CD4-positive, alpha-beta memory T cell (primary cell): ENCODE data around the gene SLC5A10. TPM values are rescaled to one million over a fixed set of nuclear protein-coding genes. Genes with fewer than 3 reads are reported as not detected.

Source experiments
- polyA plus RNA-seq, 2 donors: library from polyadenylated mRNA; unstranded; fragments of 300-500 nt; fragmentation: Illumina TruSeq; gene quantifications; one replicate each; pipeline ENCODE4 v1.2.3, GENCODE V29; 2021
- total RNA-seq, 2 experiments: library from RNA; stranded (reverse); gene quantifications; one replicate each; pipeline ENCODE4 v1.2.3, GENCODE V29; 2021

SLC5A10 gene
- total and polyA plus RNA-seq, 4 experiments from 2014 or later, result 0.10 to 0.11 TPM; not detected in 2

Other genes with a start within 250 kb of the SLC5A10 start
- not detected for gene FBXW10, start 208.1 kb upstream of the SLC5A10 start, total RNA-seq
- not detected for gene FBXW10, start 208.1 kb upstream of the SLC5A10 start, polyA plus RNA-seq
- gene TVP23B, start 171.0 kb upstream of the SLC5A10 start, total RNA-seq, result 10 to 100 TPM; 37.3 to 38.6 TPM
- gene TVP23B, start 171.0 kb upstream of the SLC5A10 start, polyA plus RNA-seq, result 10 to 100 TPM; 53.0 to 69.0 TPM
- gene PRPSAP2, start 94.0 kb upstream of the SLC5A10 start, total RNA-seq, result 10 to 100 TPM; 52.7 to 55.6 TPM
- gene PRPSAP2, start 94.0 kb upstream of the SLC5A10 start, polyA plus RNA-seq, result 10 to 100 TPM; 32.3 to 45.9 TPM
- 10 to 100 TPM; 13.8 to 15.1 TPM for gene FAM83G, start 52.6 kb downstream of the SLC5A10 start, total RNA-seq
- 1 to 10 TPM; 1.6 to 6.9 TPM for gene FAM83G, start 52.6 kb downstream of the SLC5A10 start, polyA plus RNA-seq
- gene GRAP, start 94.8 kb downstream of the SLC5A10 start, total RNA-seq, result 10 to 100 TPM; 63.1 to 75.8 TPM
- gene GRAP, start 94.8 kb downstream of the SLC5A10 start, polyA plus RNA-seq, result 10 to 100 TPM; 61.6 to 70.1 TPM
- 10 to 100 TPM; 65.0 to 74.6 TPM for gene GRAPL, start 175.4 kb downstream of the SLC5A10 start, total RNA-seq
- gene GRAPL, start 175.4 kb downstream of the SLC5A10 start, polyA plus RNA-seq, result 1 to 10 TPM; 1.5 to 3.1 TPM